ENCODE data around the gene NECTIN4. TPM values are rescaled to one million over a fixed set of nuclear protein-coding genes. Genes with fewer than 3 reads are reported as not detected.

NECTIN4 gene
- total and polyA plus RNA-seq, 7 experiments from 2014 or later: not detected

- CTCF ChIA-PET: interaction anchor here (0.7 to 6.7 kb wide), 10 partner anchors 8 to 233 kb away, joined by 3 to 120 read pairs (median 5); partner anchors contain the start of genes KLHDC9, TSTD1 and USF1
- H3K36me3 Mint-ChIP-seq: peaks cover 6 to 32% (median 10%) of the 10 kb centered on the region in 5 donors
- peaks cover 27 to 57% (median 50%) of the 10 kb centered on the region in 7 donors for H3K4me1 Mint-ChIP-seq
- H3K27ac ChIP-seq (ENCODE audit: low read depth, low read length): peak overlapping the region; percentile 93
- peaks cover 0 to 14% (median 4%) of the 10 kb centered on the region in 3 experiments for H3K36me3 ChIP-seq (ENCODE audit: control insufficient read depth in 2 of 3, insufficient read depth in 3 of 3, low read length in 3 of 3)
- intact Hi-C loops (cut with micrococcal nuclease): loop anchor here (1.0 kb wide), 5 partner anchors 27 to 233 kb away; partner anchors contain the start of gene UFC1 (in 1 of the 2)
- no peaks in the 10 kb centered on the region for H3K9me3 ChIP-seq (ENCODE audit: control insufficient read depth in 2 of 3, low read length in 3 of 3)
- ATAC-seq (no peak), DNase-seq (no peak)
- H3K27me3 ChIP-seq (ENCODE audit: control insufficient read depth in 2 of 2, insufficient read depth in 2 of 2, low read length in 2 of 2): no peaks in the 10 kb centered on the region
- H3K9me3 Mint-ChIP-seq: peaks cover 0 to 1% (median 0%) of the 10 kb centered on the region in 11 donors
- H3K4me3 Mint-ChIP-seq: peak overlapping the region in 7 of 10 donors; percentile 32 to 99 (median 54)
- POLR2A ChIA-PET: interaction anchor here (0.7 to 10.9 kb wide), 14 partner anchors 10 to 327 kb away, joined by 3 to 377 read pairs (median 9); partner anchors contain the start of genes DEDD, KLHDC9, NIT1 and PFDN2
- H3K4me1 ChIP-seq (ENCODE audit: control insufficient read depth in 2 of 2, insufficient read depth in 2 of 2, low read length in 2 of 2): peaks cover 30 to 41% of the 10 kb centered on the region in 2 donors
- H3K4me3 ChIP-seq (ENCODE audit: low read length): no peak overlapping the region
- H3K27ac Mint-ChIP-seq: peak overlapping the region; percentile 83 to 99 (median 95)
- no peaks in the 10 kb centered on the region for H3K27me3 Mint-ChIP-seq
Observed at GRCh38 chr1:161070761-161071160, 18.6 kb downstream of the NECTIN4 start.

- H3K4me1 ChIP-seq (ENCODE audit: control insufficient read depth in 2 of 2, insufficient read depth in 2 of 2, low read length in 2 of 2): peaks cover 37 to 47% of the 10 kb centered on the region in 2 donors
- peaks cover 6 to 32% (median 10%) of the 10 kb centered on the region in 5 donors for H3K36me3 Mint-ChIP-seq
- H3K36me3 ChIP-seq (ENCODE audit: control insufficient read depth in 2 of 3, insufficient read depth in 3 of 3, low read length in 3 of 3): peaks cover 0 to 18% (median 4%) of the 10 kb centered on the region in 3 experiments
- peak within 1 kb of the TSS; percentile 93 for H3K27ac ChIP-seq (ENCODE audit: low read depth, low read length)
- intact Hi-C loops (cut with micrococcal nuclease): loop anchor here (1.0 kb wide), 7 partner anchors 10 to 232 kb away; partner anchors contain the start of genes F11R (in 1 of the 2) and UFC1 (in 1 of the 2)
- H3K27me3 ChIP-seq (ENCODE audit: control insufficient read depth in 2 of 2, insufficient read depth in 2 of 2, low read length in 2 of 2): no peaks in the 10 kb centered on the region
- peak; percentile 86 for ATAC-seq
- peak within 1 kb of the TSS; percentile 91 to 99 (median 95) for H3K27ac Mint-ChIP-seq
- no peaks in the 10 kb centered on the region for H3K27me3 Mint-ChIP-seq
- ChIA-PET CTCF (interaction anchor here (0.5 to 6.7 kb wide), 11 partner anchors 15 to 394 kb away, joined by 3 to 120 read pairs (median 5); partner anchors contain the start of genes KLHDC9, TSTD1 and USF1), POLR2A (interaction anchor here (0.6 to 10.9 kb wide), 25 partner anchors 9 to 245 kb away, joined by 3 to 377 read pairs (median 6); partner anchors contain the start of genes DEDD, F11R, KLHDC9 and NIT1)
- peak within 1 kb of the TSS; percentile 95 for H3K4me3 ChIP-seq (ENCODE audit: low read length)
- H3K4me1 Mint-ChIP-seq: peaks cover 31 to 65% (median 54%) of the 10 kb centered on the region in 7 donors
- no peaks in the 10 kb centered on the region for H3K9me3 ChIP-seq (ENCODE audit: control insufficient read depth in 2 of 3, low read length in 3 of 3)
- peak; percentile 55 to 89 (median 87) for DNase-seq
- H3K9me3 Mint-ChIP-seq: peaks cover 0 to 1% (median 0%) of the 10 kb centered on the region in 11 donors
- H3K4me3 Mint-ChIP-seq: peak within 1 kb of the TSS; percentile 88 to 100 (median 98)
Observed at GRCh38 chr1:161069731-161070270, 19.6 kb downstream of the NECTIN4 start, which contains the start of gene ARHGAP30. Gene ARHGAP30, minus strand, starts transcription at chr1:161069891. Its CDS starts 267 bp downstream, at chr1:161069624.

- Histone ChIP-seq H3K27me3 (ENCODE audit: control insufficient read depth in 2 of 2, insufficient read depth in 2 of 2, low read length in 2 of 2) (no peaks in the 10 kb centered on the region), H3K4me1 (ENCODE audit: control insufficient read depth in 2 of 2, insufficient read depth in 2 of 2, low read length in 2 of 2) (peaks cover 43 to 52% of the 10 kb centered on the region in 2 donors), H3K36me3 (ENCODE audit: control insufficient read depth in 2 of 3, insufficient read depth in 3 of 3, low read length in 3 of 3) (peaks cover 0 to 24% (median 4%) of the 10 kb centered on the region in 3 experiments), H3K4me3 (ENCODE audit: low read length) (peak overlapping the region; percentile 95), H3K9me3 (ENCODE audit: control insufficient read depth in 2 of 3, low read length in 3 of 3) (no peaks in the 10 kb centered on the region), H3K27ac (ENCODE audit: low read depth, low read length) (peak overlapping the region; percentile 93)
- CTCF ChIA-PET: interaction anchor here (0.7 to 6.7 kb wide), 7 partner anchors 14 to 394 kb away, joined by 3 to 120 read pairs (median 8); partner anchors contain the start of genes KLHDC9, TSTD1 and USF1
- Mint-ChIP-seq H3K9me3 (no peaks in the 10 kb centered on the region), H3K27me3 (no peaks in the 10 kb centered on the region), H3K36me3 (peaks cover 6 to 38% (median 14%) of the 10 kb centered on the region in 5 donors), H3K27ac (peak overlapping the region; percentile 91 to 99 (median 95)), H3K4me1 (peaks cover 37 to 71% (median 59%) of the 10 kb centered on the region in 7 donors), H3K4me3 (peak overlapping the region; percentile 88 to 100 (median 98))
- ATAC-seq (no peak), DNase-seq (peak in 3 of 9 donors; percentile 5 to 14 (median 14))
- POLR2A ChIA-PET: interaction anchor here (0.6 to 10.9 kb wide), 24 partner anchors 9 to 258 kb away, joined by 3 to 377 read pairs (median 7); partner anchors contain the start of genes DEDD, F11R, KLHDC9 and NIT1
- intact Hi-C loops (cut with micrococcal nuclease): loop anchor here (1.0 kb wide), 4 partner anchors 10 to 232 kb away; partner anchors contain the start of gene F11R (in 1 of the 2)
Observed at GRCh38 chr1:161069241-161069640, 20.1 kb downstream of the NECTIN4 start.

GRCh38 chr1:161068306-161069234 is 20.8 kb downstream of the NECTIN4 start:
- no peaks in the 10 kb centered on the region for H3K9me3 Mint-ChIP-seq
- peak overlapping the region; percentile 95 for H3K4me3 ChIP-seq (ENCODE audit: low read length)
- ChIA-PET CTCF (interaction anchor here (0.6 to 6.7 kb wide), 7 partner anchors 13 to 71 kb away, joined by 3 to 120 read pairs (median 5); partner anchors contain the start of genes KLHDC9, TSTD1 and USF1), POLR2A (interaction anchor here (0.6 to 10.9 kb wide), 18 partner anchors 8 to 257 kb away, joined by 3 to 377 read pairs (median 10); partner anchors contain the start of genes DEDD, F11R, KLHDC9 and NIT1)
- DNase-seq: peak; percentile 50 to 88 (median 82)
- no peaks in the 10 kb centered on the region for H3K27me3 ChIP-seq (ENCODE audit: control insufficient read depth in 2 of 2, insufficient read depth in 2 of 2, low read length in 2 of 2)
- intact Hi-C loops (cut with micrococcal nuclease): loop anchor here (1.0 kb wide), 10 partner anchors 9 to 231 kb away; partner anchors contain the start of genes F11R (in 2 of the 2), NIT1 (in 2 of the 2), PFDN2 (in 2 of the 2) and USF1 (in 2 of the 2)
- peak overlapping the region; percentile 93 for H3K27ac ChIP-seq (ENCODE audit: low read depth, low read length)
- H3K4me1 ChIP-seq (ENCODE audit: control insufficient read depth in 2 of 2, insufficient read depth in 2 of 2, low read length in 2 of 2): peaks cover 50 to 58% of the 10 kb centered on the region in 2 donors
- peak overlapping the region; percentile 91 to 99 (median 95) for H3K27ac Mint-ChIP-seq
- no peaks in the 10 kb centered on the region for H3K27me3 Mint-ChIP-seq
- ATAC-seq: peak; percentile 85
- H3K4me3 Mint-ChIP-seq: peak overlapping the region; percentile 88 to 100 (median 98)
- no peaks in the 10 kb centered on the region for H3K9me3 ChIP-seq (ENCODE audit: control insufficient read depth in 2 of 3, low read length in 3 of 3)
- peaks cover 0 to 27% (median 4%) of the 10 kb centered on the region in 3 experiments for H3K36me3 ChIP-seq (ENCODE audit: control insufficient read depth in 2 of 3, insufficient read depth in 3 of 3, low read length in 3 of 3)
- H3K4me1 Mint-ChIP-seq: peaks cover 44 to 77% (median 66%) of the 10 kb centered on the region in 7 donors
- peaks cover 6 to 43% (median 19%) of the 10 kb centered on the region in 5 donors for H3K36me3 Mint-ChIP-seq

- peaks cover 6 to 48% (median 19%) of the 10 kb centered on the region in 5 donors for H3K36me3 Mint-ChIP-seq
- H3K27ac ChIP-seq (ENCODE audit: low read depth, low read length): peak overlapping the region; percentile 93
- intact Hi-C loops (cut with micrococcal nuclease): no loop called here
Observed at GRCh38 chr1:161066694-161067093, 22.7 kb downstream of the NECTIN4 start.

More at GRCh38 chr1:161066694-161067093, 22.7 kb downstream of the NECTIN4 start:
- Histone ChIP-seq H3K4me3 (ENCODE audit: low read length) (peak overlapping the region; percentile 95), H3K9me3 (ENCODE audit: control insufficient read depth in 2 of 3, low read length in 3 of 3) (no peaks in the 10 kb centered on the region), H3K4me1 (ENCODE audit: control insufficient read depth in 2 of 2, insufficient read depth in 2 of 2, low read length in 2 of 2) (peaks cover 55 to 62% of the 10 kb centered on the region in 2 donors), H3K27me3 (ENCODE audit: control insufficient read depth in 2 of 2, insufficient read depth in 2 of 2, low read length in 2 of 2) (no peaks in the 10 kb centered on the region), H3K36me3 (ENCODE audit: control insufficient read depth in 2 of 3, insufficient read depth in 3 of 3, low read length in 3 of 3) (peaks cover 0 to 35% (median 4%) of the 10 kb centered on the region in 3 experiments)
- DNase-seq: no peak
- H3K27me3 Mint-ChIP-seq: no peaks in the 10 kb centered on the region
- H3K4me1 Mint-ChIP-seq: peaks cover 50 to 86% (median 75%) of the 10 kb centered on the region in 7 donors
- H3K9me3 Mint-ChIP-seq: no peaks in the 10 kb centered on the region
- peak overlapping the region; percentile 88 to 100 (median 98) for H3K4me3 Mint-ChIP-seq
- CTCF ChIA-PET: interaction anchor here (0.6 to 1.8 kb wide), 2 partner anchors 31 to 48 kb away, joined by 3 to 8 read pairs; partner anchors contain the start of gene KLHDC9
- POLR2A ChIA-PET: interaction anchor here (5.7 to 10.9 kb wide), 2 partner anchors 22 to 32 kb away, joined by 66 to 377 read pairs; partner anchors contain the start of genes KLHDC9, TSTD1 and USF1
- H3K27ac Mint-ChIP-seq: peak overlapping the region; percentile 91 to 99 (median 95)
- no peak for ATAC-seq
